ENCODE measurements around the gene PLK5. TPM values are rescaled to one million over a fixed set of nuclear protein-coding genes. Genes with fewer than 3 reads are reported as not detected.

Gene PLK5
- polyA plus RNA-seq, 1 of the 3 experiments (the other 2 are of a cell fraction), result not detected

DNA sequence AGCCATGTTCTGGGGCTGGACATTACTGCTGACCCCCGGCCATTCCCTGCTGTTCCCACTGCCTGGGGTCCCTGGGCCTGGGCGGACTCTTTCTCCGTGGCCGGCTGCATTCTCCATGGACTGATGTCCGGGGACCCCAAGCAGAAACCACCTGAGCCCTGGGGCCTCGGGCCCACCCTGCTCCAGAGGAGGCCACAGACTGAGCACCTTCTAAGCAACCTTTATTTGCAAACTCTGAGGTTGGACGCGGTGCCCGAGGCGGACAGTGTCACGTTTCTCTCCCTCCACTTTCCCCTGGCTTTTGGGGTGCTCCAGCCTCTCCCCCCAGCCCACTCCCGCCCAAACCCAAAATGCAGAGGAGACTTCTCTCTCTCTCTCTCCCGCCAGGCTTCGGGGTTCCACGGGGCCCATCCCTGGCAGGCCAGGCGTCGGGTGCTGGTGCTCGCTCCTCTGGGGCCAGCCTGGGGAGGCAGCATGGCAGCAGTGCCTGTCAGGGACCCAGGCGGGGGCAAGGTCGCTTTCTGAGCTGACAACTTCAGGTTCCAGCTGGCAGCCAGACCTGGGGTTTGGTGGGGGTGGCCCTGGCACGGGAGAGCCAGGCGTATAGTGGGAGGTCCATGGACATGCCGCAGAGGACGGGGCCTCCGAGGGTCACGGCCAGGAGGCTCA, 42.5 kb upstream of the PLK5 start:
- peaks cover 0 to 7% of the 10 kb centered on the region in 2 experiments for H3K36me3 ChIP-seq (replicated peaks in 1 of 2; ENCODE audit: control insufficient read depth in 1 of 2, insufficient read depth in 2 of 2, low read length in 1 of 2)
- 80% methylated on average over 20 of the region's 26 CpGs for WGBS (ENCODE audit: low lambda C conversion rate)
- H3K9me2 ChIP-seq, result no peaks in the 10 kb centered on the region
- H3F3A ChIP-seq (replicated peaks; ENCODE audit: insufficient read depth), result peaks cover 4% of the 10 kb centered on the region
- ChIA-PET CTCF (no interaction called here), POLR2A (no interaction called here)
- no peaks in the 10 kb centered on the region for H3K27me3 ChIP-seq (ENCODE audit: insufficient read depth)
- H4K20me1 ChIP-seq (ENCODE audit: insufficient read depth), result no peaks in the 10 kb centered on the region
- no peak overlapping the region for H3K27ac ChIP-seq (ENCODE audit: low read depth in 2 of 2, low read length in 1 of 2)
- no peak overlapping the region for H3K4me2 ChIP-seq
- no peaks in the 10 kb centered on the region for H3K9me3 ChIP-seq
- H3K4me1 ChIP-seq (ENCODE audit: control insufficient read depth in 1 of 2, insufficient read depth in 2 of 2, low read depth in 1 of 2, low read length in 1 of 2), result peaks cover 2 to 3% of the 10 kb centered on the region in 2 experiments; a peak in 1 of 4 replicates
- no peak overlapping the region for H2AFZ ChIP-seq (ENCODE audit: low read depth)
- H3K4me3 ChIP-seq (ENCODE audit: low read depth in 2 of 2, low read length in 1 of 2), result no peak overlapping the region
- H3K9ac ChIP-seq, result no peak overlapping the region
- H3K79me2 ChIP-seq (ENCODE audit: insufficient read depth), result peaks cover 27% of the 10 kb centered on the region
- no peak for DNase-seq
- TF ChIP-seq NFIC (IDR thresholded peaks at IDR 0.05; ENCODE audit: borderline replicate concordance) (no peak), GABPA (IDR thresholded peaks at IDR 0.05; ENCODE audit: low read depth) (no peak), SIN3A (IDR thresholded peaks at IDR 0.05; ENCODE audit: borderline replicate concordance, low read depth, low read length) (no peak)
- TF ChIP-seq, protein P1, sequence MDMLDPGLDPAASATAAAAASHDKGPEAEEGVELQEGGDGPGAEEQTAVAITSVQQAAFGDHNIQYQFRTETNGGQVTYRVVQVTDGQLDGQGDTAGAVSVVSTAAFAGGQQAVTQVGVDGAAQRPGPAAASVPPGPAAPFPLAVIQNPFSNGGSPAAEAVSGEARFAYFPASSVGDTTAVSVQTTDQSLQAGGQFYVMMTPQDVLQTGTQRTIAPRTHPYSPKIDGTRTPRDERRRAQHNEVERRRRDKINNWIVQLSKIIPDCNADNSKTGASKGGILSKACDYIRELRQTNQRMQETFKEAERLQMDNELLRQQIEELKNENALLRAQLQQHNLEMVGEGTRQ (IDR thresholded peaks at IDR 0.05; ENCODE audit: borderline replicate concordance, low read depth, low read length), result no peak

DNA sequence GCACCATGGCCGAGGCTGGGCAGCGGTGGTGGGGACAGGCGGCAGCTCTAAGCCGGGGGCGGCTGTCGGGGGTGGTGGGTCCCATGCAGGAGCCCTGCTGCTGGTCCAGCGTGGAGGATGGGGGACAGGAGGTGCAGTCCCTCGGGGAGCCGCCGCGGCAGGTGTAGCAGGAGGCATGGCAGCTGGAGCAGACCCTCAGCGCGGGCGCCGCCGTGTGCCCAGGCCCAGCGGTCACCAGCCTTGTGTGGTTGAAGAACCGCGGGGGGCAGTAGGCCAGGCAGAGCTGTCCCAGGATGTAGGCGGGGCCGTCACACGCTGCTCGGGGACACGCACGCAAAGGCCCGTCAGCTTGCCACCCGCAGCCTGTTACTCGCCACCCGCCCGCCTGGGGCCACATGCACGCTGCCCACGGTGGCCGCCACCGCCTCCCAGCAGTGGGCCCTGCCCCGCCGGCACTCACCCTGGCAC, 42.0 kb upstream of the PLK5 start:
- no peak overlapping the region for H2AFZ ChIP-seq (ENCODE audit: low read depth)
- peaks cover 4% of the 10 kb centered on the region for H3F3A ChIP-seq (replicated peaks; ENCODE audit: insufficient read depth)
- H4K20me1 ChIP-seq (ENCODE audit: insufficient read depth), result no peaks in the 10 kb centered on the region
- H3K27ac ChIP-seq (ENCODE audit: low read depth in 2 of 2, low read length in 1 of 2), result no peak overlapping the region
- H3K9ac ChIP-seq, result no peak overlapping the region
- H3K79me2 ChIP-seq (ENCODE audit: insufficient read depth), result peaks cover 21% of the 10 kb centered on the region
- H3K27me3 ChIP-seq (ENCODE audit: insufficient read depth), result no peaks in the 10 kb centered on the region
- H3K9me2 ChIP-seq, result no peaks in the 10 kb centered on the region
- H3K36me3 ChIP-seq (replicated peaks in 1 of 2; ENCODE audit: control insufficient read depth in 1 of 2, insufficient read depth in 2 of 2, low read length in 1 of 2), result peaks cover 0 to 7% of the 10 kb centered on the region in 2 experiments
- 93% methylated on average over 18 of the region's 36 CpGs for WGBS (ENCODE audit: low lambda C conversion rate)
- H3K9me3 ChIP-seq, result no peaks in the 10 kb centered on the region
- CTCF ChIA-PET, result no interaction called here
- POLR2A ChIA-PET, result no interaction called here
- H3K4me3 ChIP-seq (ENCODE audit: low read depth in 2 of 2, low read length in 1 of 2), result no peak overlapping the region
- H3K4me1 ChIP-seq (ENCODE audit: control insufficient read depth in 1 of 2, insufficient read depth in 2 of 2, low read depth in 1 of 2, low read length in 1 of 2), result peaks cover 2 to 3% of the 10 kb centered on the region in 2 experiments; a peak in 1 of 4 replicates
- TF ChIP-seq RFX5 (IDR thresholded peaks at IDR 0.05; ENCODE audit: low read length), result no peak
- TF ChIP-seq TAF1 (IDR thresholded peaks at IDR 0.05; ENCODE audit: borderline replicate concordance, low read depth, low read length), result no peak
- TF ChIP-seq, protein P1 (IDR thresholded peaks at IDR 0.05; ENCODE audit: borderline replicate concordance, low read depth, low read length), result no peak
- DNase-seq, result no peak
- no peak overlapping the region for H3K4me2 ChIP-seq

Measured in SK-N-SH (cell line).